Esophagus (tissue), 2 donors: Measurements from ENCODE around the gene DOCK1. TPM values are rescaled to one million over a fixed set of nuclear protein-coding genes. Genes with fewer than 3 reads are reported as not detected.

Experiments used
- H3K27ac ChIP-seq, 2 donors: one replicate each; pipeline ENCODE4 v1.5.1; 2013; ENCODE audit warnings: low read depth in 2 of 2, mild to moderate bottlenecking in 2 of 2, inconsistent platforms in 1 of 2, low read length in 1 of 2, moderate library complexity in 1 of 2
- H3K27me3 ChIP-seq, 2 donors: one replicate each; pipeline ENCODE4 v1.6.1; 2013; ENCODE audit warnings: low read length in 2 of 2, control low read depth in 1 of 2, mild to moderate bottlenecking in 1 of 2; ENCODE audit not compliant: insufficient read depth in 2 of 2, control insufficient read depth in 1 of 2
- H3K36me3 ChIP-seq, 2 donors: one replicate each; pipeline ENCODE4 v1.6.1; 2013; ENCODE audit warnings: low read length in 1 of 2; ENCODE audit not compliant: control insufficient read depth in 2 of 2, insufficient read depth in 2 of 2
- H3K4me1 ChIP-seq, 2 donors: one replicate each; pipeline ENCODE4 v1.6.1; 2013; ENCODE audit warnings: low read length in 1 of 2; ENCODE audit not compliant: control insufficient read depth in 2 of 2, insufficient read depth in 2 of 2
- H3K4me3 ChIP-seq, 2 donors: one replicate each; pipeline ENCODE4 v1.5.1; 2013; ENCODE audit warnings: low read length in 2 of 2, mild to moderate bottlenecking in 2 of 2, low read depth in 1 of 2, moderate library complexity in 1 of 2
- H3K9me3 ChIP-seq, 2 donors: one replicate each; pipeline ENCODE4 v1.6.1; 2013; ENCODE audit warnings: mild to moderate bottlenecking in 2 of 2, low read depth in 1 of 2, low read length in 1 of 2, moderate library complexity in 1 of 2; ENCODE audit not compliant: control insufficient read depth in 2 of 2, insufficient read depth in 1 of 2
- WGBS, 2 donors: extraction: QIAGEN DNeasy Blood & Tissue Kit; methylation state at CpG; one replicate each; pipeline ENCODE4 v1.1.7; 2013; 5-methylcytosine and 5-hydroxymethylcytosine counted together
- polyA plus RNA-seq, 2 donors: library from polyadenylated mRNA; stranded (reverse); fragments of 200-250 nt; gene quantifications; one replicate each; pipeline ENCODE4 v1.2.3, GENCODE V29; 2013
- donor health status: healthy with polysubstance abuse.
- donor health status: Bipolar disorder and iron deficiency.

Gene DOCK1
- polyA plus RNA-seq, 2 donors = 11.4 to 17.5 TPM

- no peak overlapping the region for H3K4me3 ChIP-seq
- H3K9me3 ChIP-seq = no peaks in the 10 kb centered on the region
- H3K27me3 ChIP-seq = no peaks in the 10 kb centered on the region
- H3K4me1 ChIP-seq = no peaks in the 10 kb centered on the region
- H3K27ac ChIP-seq = no peak overlapping the region
- H3K36me3 ChIP-seq = no peaks in the 10 kb centered on the region
These were observed 212.8 kb downstream of the DOCK1 start for GRCh38 chr10:127118034-127118433.

GRCh38 chr10:127119936-127120335 is 214.7 kb downstream of the DOCK1 start:
- 79 to 83% methylated on average over 8 of the region's 8 CpGs for WGBS, 2 donors
- no peaks in the 10 kb centered on the region for H3K4me1 ChIP-seq
- no peak overlapping the region for H3K4me3 ChIP-seq
- H3K9me3 ChIP-seq = no peaks in the 10 kb centered on the region
- no peak overlapping the region for H3K27ac ChIP-seq
- no peaks in the 10 kb centered on the region for H3K36me3 ChIP-seq
- no peaks in the 10 kb centered on the region for H3K27me3 ChIP-seq

GRCh38 chr10:127122831-127123230 is 217.6 kb downstream of the DOCK1 start:
- WGBS, 2 donors = 72 to 84% methylated on average over 4 of the region's 4 CpGs
- H3K4me3 ChIP-seq = no peak overlapping the region
- no peaks in the 10 kb centered on the region for H3K9me3 ChIP-seq
- H3K27me3 ChIP-seq = no peaks in the 10 kb centered on the region
- H3K27ac ChIP-seq = no peak overlapping the region
- H3K36me3 ChIP-seq = peaks cover 2 to 8% of the 10 kb centered on the region in 2 donors
- peaks cover 0 to 2% of the 10 kb centered on the region in 2 donors for H3K4me1 ChIP-seq

GRCh38 chr10:127123626-127124025 is 218.4 kb downstream of the DOCK1 start:
- no peak overlapping the region for H3K27ac ChIP-seq
- H3K9me3 ChIP-seq = no peaks in the 10 kb centered on the region
- peaks cover 2 to 8% of the 10 kb centered on the region in 2 donors for H3K36me3 ChIP-seq
- H3K4me1 ChIP-seq = peaks cover 0 to 2% of the 10 kb centered on the region in 2 donors
- WGBS, 2 donors = 87% methylated on average over 6 of the region's 6 CpGs
- H3K27me3 ChIP-seq = no peaks in the 10 kb centered on the region
- no peak overlapping the region for H3K4me3 ChIP-seq

GRCh38 chr10:127125331-127125730 is 220.1 kb downstream of the DOCK1 start:
- no peak overlapping the region for H3K27ac ChIP-seq
- no peak overlapping the region for H3K4me3 ChIP-seq
- H3K9me3 ChIP-seq = no peaks in the 10 kb centered on the region
- WGBS, 2 donors = 81 to 82% methylated on average over 9 of the region's 9 CpGs
- no peaks in the 10 kb centered on the region for H3K27me3 ChIP-seq
- peaks cover 9 to 10% of the 10 kb centered on the region in 2 donors for H3K36me3 ChIP-seq
- peaks cover 0 to 2% of the 10 kb centered on the region in 2 donors for H3K4me1 ChIP-seq

- H3K9me3 ChIP-seq = no peaks in the 10 kb centered on the region
- no peak overlapping the region for H3K27ac ChIP-seq
- no peaks in the 10 kb centered on the region for H3K27me3 ChIP-seq
- WGBS, 2 donors = 70 to 79% methylated on average over 1 of the region's 1 CpG
- no peak overlapping the region for H3K4me3 ChIP-seq
- H3K4me1 ChIP-seq = peaks cover 0 to 2% of the 10 kb centered on the region in 2 donors
- H3K36me3 ChIP-seq = peaks cover 10 to 11% of the 10 kb centered on the region in 2 donors
These were observed 222.6 kb downstream of the DOCK1 start for GRCh38 chr10:127127822-127128221.

- Histone ChIP-seq H3K4me3 (no peak overlapping the region), H3K36me3 (peaks cover 10 to 11% of the 10 kb centered on the region in 2 donors), H3K27ac (no peak overlapping the region), H3K27me3 (no peaks in the 10 kb centered on the region), H3K4me1 (peaks cover 0 to 2% of the 10 kb centered on the region in 2 donors), H3K9me3 (no peaks in the 10 kb centered on the region)
- 95 to 96% methylated on average over 5 of the region's 5 CpGs for WGBS, 2 donors
These were observed 223.9 kb downstream of the DOCK1 start for GRCh38 chr10:127129104-127129503.

GRCh38 chr10:127132451-127132850 is 227.2 kb downstream of the DOCK1 start:
- Histone ChIP-seq H3K27ac (no peak overlapping the region), H3K9me3 (no peaks in the 10 kb centered on the region), H3K4me1 (no peaks in the 10 kb centered on the region), H3K36me3 (peaks cover 5 to 17% of the 10 kb centered on the region in 2 donors), H3K27me3 (no peaks in the 10 kb centered on the region), H3K4me3 (no peak overlapping the region)
- WGBS, 2 donors = 96% methylated on average over 7 of the region's 7 CpGs

GRCh38 chr10:127133225-127133624 is 228.0 kb downstream of the DOCK1 start:
- Histone ChIP-seq H3K27ac (no peak overlapping the region), H3K4me3 (no peak overlapping the region), H3K4me1 (no peaks in the 10 kb centered on the region), H3K36me3 (peaks cover 5 to 17% of the 10 kb centered on the region in 2 donors), H3K9me3 (no peaks in the 10 kb centered on the region), H3K27me3 (no peaks in the 10 kb centered on the region)
- WGBS, 2 donors = 88 to 90% methylated on average over 1 of the region's 1 CpG

GRCh38 chr10:127133672-127134500 is 228.7 kb downstream of the DOCK1 start:
- no peaks in the 10 kb centered on the region for H3K27me3 ChIP-seq
- no peaks in the 10 kb centered on the region for H3K9me3 ChIP-seq
- peaks cover 5 to 19% of the 10 kb centered on the region in 2 donors for H3K36me3 ChIP-seq
- no peak overlapping the region for H3K4me3 ChIP-seq
- no peak overlapping the region for H3K27ac ChIP-seq
- 76 to 85% methylated on average over 2 of the region's 2 CpGs for WGBS, 2 donors
- H3K4me1 ChIP-seq = no peaks in the 10 kb centered on the region
